ENCODE measurements around the gene PEX13.
"Not testable (repeated sequence)": the region's sequence is repeated elsewhere in the genome, so short reads cannot be mapped to it uniquely, and the experiment has no call there.

PEX13 gene

GRCh38 chr2:60984720-60985119 is 32.8 kb upstream of the PEX13 start:
- TF ChIP-seq CTCF (IDR thresholded peaks at IDR 0.05; ENCODE audit: low read depth, low read length, poor library complexity, severe bottlenecking) (no peak), EZH2phosphoT487 (IDR thresholded peaks at IDR 0.05; ENCODE audit: borderline replicate concordance, low read length) (no peak)
- Histone ChIP-seq H3K4me1 (ENCODE audit: control insufficient read depth, low read length) (peaks cover 76% of the 10 kb centered on the region), H3K36me3 (ENCODE audit: control insufficient read depth, low read length) (no peaks in the 10 kb centered on the region), H3K79me2 (ENCODE audit: control insufficient read depth, low read length) (no peaks in the 10 kb centered on the region), H3F3A (ENCODE audit: control insufficient read depth, insufficient read depth) (peaks cover 31% of the 10 kb centered on the region), H3K4me3 (ENCODE audit: low read length) (peak overlapping the region; percentile 55), H3K4me2 (ENCODE audit: low read length) (peak overlapping the region; percentile 83), H3K27me3 (ENCODE audit: control insufficient read depth, low read length) (no peaks in the 10 kb centered on the region), H4K20me1 (ENCODE audit: control insufficient read depth, insufficient read depth, low read depth, low read length) (no peaks in the 10 kb centered on the region), H3K27ac (ENCODE audit: low read depth, low read length) (peak overlapping the region; percentile 87), H3K9me3 (ENCODE audit: control insufficient read depth, insufficient read depth, low read length) (no peaks in the 10 kb centered on the region), H3K9me2 (replicated peaks; ENCODE audit: control insufficient read depth, low read length) (no peaks in the 10 kb centered on the region)

- peak overlapping the region; percentile 83 for H3K4me2 ChIP-seq (ENCODE audit: low read length)
- H3K27ac ChIP-seq (ENCODE audit: low read depth, low read length): peak overlapping the region; percentile 87
- peaks cover 72% of the 10 kb centered on the region for H3K4me1 ChIP-seq (ENCODE audit: control insufficient read depth, low read length)
- H3K27me3 ChIP-seq (ENCODE audit: control insufficient read depth, low read length): no peaks in the 10 kb centered on the region
- no peaks in the 10 kb centered on the region for H4K20me1 ChIP-seq (ENCODE audit: control insufficient read depth, insufficient read depth, low read depth, low read length)
- no peaks in the 10 kb centered on the region for H3K79me2 ChIP-seq (ENCODE audit: control insufficient read depth, low read length)
- H3K9me2 ChIP-seq (replicated peaks; ENCODE audit: control insufficient read depth, low read length): no peaks in the 10 kb centered on the region
- TF ChIP-seq CTCF (IDR thresholded peaks at IDR 0.05; ENCODE audit: low read depth, low read length, poor library complexity, severe bottlenecking): no peak
- TF ChIP-seq EZH2phosphoT487 (IDR thresholded peaks at IDR 0.05; ENCODE audit: borderline replicate concordance, low read length): no peak
- H3K36me3 ChIP-seq (ENCODE audit: control insufficient read depth, low read length): peaks cover 8% of the 10 kb centered on the region; the same call in 1 of the 2 replicates
- peaks cover 33% of the 10 kb centered on the region for H3F3A ChIP-seq (ENCODE audit: control insufficient read depth, insufficient read depth)
- peaks cover 12% of the 10 kb centered on the region for H3K9me3 ChIP-seq (ENCODE audit: control insufficient read depth, insufficient read depth, low read length)
- H3K4me3 ChIP-seq (ENCODE audit: low read length): peak overlapping the region; percentile 42
Measured at GRCh38 chr2:60987041-60987440, 30.5 kb upstream of the PEX13 start.

- H3K79me2 ChIP-seq (ENCODE audit: control insufficient read depth, low read length); H3K36me3 ChIP-seq (ENCODE audit: control insufficient read depth, low read length); H3K27me3 ChIP-seq (ENCODE audit: control insufficient read depth, low read length); H3K9me2 ChIP-seq (replicated peaks; ENCODE audit: control insufficient read depth, low read length); H4K20me1 ChIP-seq (ENCODE audit: control insufficient read depth, insufficient read depth, low read depth, low read length): not testable (repeated sequence)
- peak overlapping the region; percentile 42 for H3K4me3 ChIP-seq (ENCODE audit: low read length)
- H3F3A ChIP-seq (ENCODE audit: control insufficient read depth, insufficient read depth): peaks cover 39% of the 10 kb centered on the region
- H3K27ac ChIP-seq (ENCODE audit: low read depth, low read length): peak overlapping the region; percentile 87
- H3K4me1 ChIP-seq (ENCODE audit: control insufficient read depth, low read length): peaks cover 78% of the 10 kb centered on the region
- peak overlapping the region; percentile 83 for H3K4me2 ChIP-seq (ENCODE audit: low read length)
- H3K9me3 ChIP-seq (ENCODE audit: control insufficient read depth, insufficient read depth, low read length): peaks cover 14% of the 10 kb centered on the region
Measured at GRCh38 chr2:60987656-60988055, 29.9 kb upstream of the PEX13 start.

- Histone ChIP-seq H3K4me1 (ENCODE audit: control insufficient read depth, low read length) (peaks cover 78% of the 10 kb centered on the region), H3F3A (ENCODE audit: control insufficient read depth, insufficient read depth) (peaks cover 47% of the 10 kb centered on the region), H3K27ac (ENCODE audit: low read depth, low read length) (peak overlapping the region; percentile 4; the same call in 1 of the 2 replicates), H3K27me3 (ENCODE audit: control insufficient read depth, low read length) (no peaks in the 10 kb centered on the region), H3K79me2 (ENCODE audit: control insufficient read depth, low read length) (no peaks in the 10 kb centered on the region), H3K4me3 (ENCODE audit: low read length) (no peak overlapping the region), H3K4me2 (ENCODE audit: low read length) (no peak overlapping the region), H3K36me3 (ENCODE audit: control insufficient read depth, low read length) (peaks cover 8% of the 10 kb centered on the region; the same call in 1 of the 2 replicates), H3K9me2 (replicated peaks; ENCODE audit: control insufficient read depth, low read length) (no peaks in the 10 kb centered on the region), H4K20me1 (ENCODE audit: control insufficient read depth, insufficient read depth, low read depth, low read length) (no peaks in the 10 kb centered on the region), H3K9me3 (ENCODE audit: control insufficient read depth, insufficient read depth, low read length) (peaks cover 14% of the 10 kb centered on the region)
- TF ChIP-seq EZH2phosphoT487 (IDR thresholded peaks at IDR 0.05; ENCODE audit: borderline replicate concordance, low read length) (no peak), CTCF (IDR thresholded peaks at IDR 0.05; ENCODE audit: low read depth, low read length, poor library complexity, severe bottlenecking) (no peak)
Measured at GRCh38 chr2:60989259-60989658, 28.3 kb upstream of the PEX13 start.
